NCI-H128 (cell line): ENCODE measurements around the gene PRICKLE4.

Experiments used
- DNase-seq: peaks from one replicate; lab custom pipeline; 2025; ENCODE audit not compliant: unreplicated experiment; lab: John Stamatoyannopoulos, UW

Gene PRICKLE4

DNA sequence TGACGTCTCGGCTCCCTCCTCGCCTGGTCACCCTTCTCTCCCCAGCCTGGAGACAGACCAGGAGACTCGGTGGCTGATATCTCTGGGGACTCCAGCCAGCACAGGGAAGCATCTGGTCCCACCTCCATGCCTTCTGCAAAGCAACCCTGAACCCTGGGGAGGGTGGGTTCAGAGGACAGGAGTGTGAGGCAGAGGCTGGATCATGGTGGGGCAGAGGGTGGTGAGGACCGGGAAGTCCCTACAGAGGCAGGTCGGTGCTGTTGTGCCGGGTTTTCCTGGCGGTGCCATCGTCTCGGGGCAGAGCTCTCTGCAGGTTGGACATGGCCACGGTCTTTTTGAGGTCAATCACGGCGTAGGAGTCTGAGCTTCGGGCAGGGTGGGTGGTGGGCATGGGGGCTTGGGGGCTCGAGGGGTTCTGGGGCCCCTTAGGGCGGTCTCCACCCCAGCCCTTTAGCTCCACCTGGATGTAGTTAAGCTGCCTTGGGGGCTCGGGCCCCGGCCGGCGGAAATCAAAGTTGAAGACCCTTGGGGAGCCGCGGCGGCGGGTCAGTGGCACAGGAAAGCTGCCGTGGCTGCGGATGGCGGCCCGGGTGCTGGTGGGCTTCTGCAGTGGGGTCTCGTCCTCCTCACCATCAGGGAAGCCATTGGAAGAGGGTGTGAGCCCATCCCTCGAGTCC is 10.1 kb upstream of the PRICKLE4 start:
- no peak for DNase-seq

GRCh38 chr6:41771058-41771983 is 9.3 kb upstream of the PRICKLE4 start:
- DNase-seq = no peak

GRCh38 chr6:41774841-41775240 is 5.7 kb upstream of the PRICKLE4 start:
- DNase-seq = no peak

GRCh38 chr6:41775293-41775882 is 5.2 kb upstream of the PRICKLE4 start:
- no peak for DNase-seq

DNA sequence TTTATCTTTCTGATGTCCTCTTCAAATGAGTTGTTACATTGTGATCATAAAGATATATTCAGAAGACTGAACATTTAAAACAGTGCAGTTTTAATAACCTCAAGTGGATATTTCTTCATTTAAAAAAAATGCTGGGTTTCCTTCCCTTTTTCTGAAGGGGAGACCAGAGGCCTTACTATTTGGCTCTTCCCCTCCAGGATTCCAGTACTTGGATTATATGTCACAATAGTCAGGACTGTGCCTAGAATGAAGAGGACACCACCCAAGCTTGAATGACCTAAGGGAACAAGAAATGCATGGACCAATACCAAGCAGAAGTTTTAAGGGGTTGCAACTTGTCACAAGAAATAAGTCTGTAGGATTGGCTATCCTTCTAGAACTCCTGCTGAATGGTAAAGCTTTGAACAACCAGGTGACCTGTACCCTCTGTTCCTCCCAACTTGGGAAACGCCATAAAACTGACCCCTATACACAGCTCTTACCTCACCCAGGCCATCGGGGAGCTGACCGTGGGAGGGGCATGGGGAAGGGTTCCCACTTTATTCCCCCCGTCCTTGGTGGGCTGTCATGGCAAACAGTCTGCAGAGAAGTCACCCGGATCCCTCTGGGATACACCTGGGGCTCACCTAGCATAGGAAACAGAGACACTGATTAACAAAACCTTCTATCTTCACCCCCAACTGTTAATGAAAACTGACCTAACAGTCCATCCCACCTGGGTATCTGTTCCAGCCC is 2.9 kb upstream of the PRICKLE4 start:
- no peak for DNase-seq

DNA sequence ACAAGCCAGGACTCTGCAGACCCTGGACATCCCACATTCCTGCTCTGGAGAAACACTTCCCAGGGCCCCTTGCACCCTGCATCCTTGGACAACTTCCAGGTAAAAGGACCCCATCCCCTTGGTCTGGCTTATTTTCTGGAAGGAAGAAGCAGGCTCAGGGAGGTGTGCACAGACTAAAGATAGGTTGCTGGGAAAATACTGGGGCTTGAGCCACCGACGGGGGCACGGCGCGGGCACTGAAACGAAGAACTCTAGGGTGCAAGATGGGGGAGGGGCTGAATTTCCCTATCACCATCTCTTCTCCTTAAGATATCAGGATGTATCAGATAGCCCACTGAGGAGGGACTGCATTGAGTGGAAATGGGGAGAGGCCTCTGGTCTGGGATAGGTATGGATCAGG is 1.7 kb upstream of the PRICKLE4 start:
- no peak for DNase-seq

GRCh38 chr6:41779336-41779735 is 1.2 kb upstream of the PRICKLE4 start:
- DNase-seq = no peak

DNA sequence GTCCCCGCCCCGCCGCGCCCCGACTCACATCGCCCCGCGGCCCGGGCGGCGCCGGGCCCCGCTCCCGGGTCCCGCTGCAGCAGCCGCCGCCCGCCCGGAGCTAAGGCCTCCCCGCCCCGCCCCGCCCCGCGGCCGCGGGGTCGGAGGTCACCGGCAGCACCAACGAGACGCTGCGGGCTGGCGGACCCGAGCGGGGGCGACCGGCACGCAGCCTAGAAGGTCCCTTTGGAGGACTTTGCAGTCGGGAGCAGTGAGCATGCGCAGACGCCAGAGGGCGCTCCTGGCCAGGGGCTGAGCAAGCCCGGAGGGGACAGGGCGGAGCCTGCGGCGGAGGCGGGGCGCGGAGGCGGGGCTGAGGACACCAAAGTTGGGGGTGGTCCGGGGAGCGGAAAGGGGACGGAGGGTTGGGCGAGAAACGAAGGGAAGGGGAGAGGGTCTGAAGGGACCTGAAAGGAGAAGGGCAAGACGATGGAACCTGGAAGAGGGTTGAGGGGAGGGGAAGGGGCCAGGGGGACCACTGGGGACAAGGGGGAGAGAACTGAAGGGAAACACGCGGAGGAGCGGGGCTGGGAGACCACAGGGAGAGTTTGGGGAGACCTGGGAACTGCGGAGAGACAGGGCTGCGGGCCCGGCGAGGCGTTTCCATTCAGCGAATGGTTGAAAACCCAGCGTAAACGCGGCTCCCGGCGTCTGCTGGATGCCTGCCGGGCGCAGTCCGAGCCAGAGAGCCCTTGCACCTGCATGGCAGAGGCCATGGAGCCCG is 613 bp upstream of the PRICKLE4 start, which contains the start of gene FRS3:
TSS of gene FRS3 (minus strand) at position 113 of the 763 bp plus-strand sequence. CDS start 2,913 bp downstream, outside the sequence.
- DNase-seq = peak; percentile 92

- DNase-seq = no peak
Observed at GRCh38 chr6:41781366-41781730, 766 bp downstream of the PRICKLE4 start.

DNA sequence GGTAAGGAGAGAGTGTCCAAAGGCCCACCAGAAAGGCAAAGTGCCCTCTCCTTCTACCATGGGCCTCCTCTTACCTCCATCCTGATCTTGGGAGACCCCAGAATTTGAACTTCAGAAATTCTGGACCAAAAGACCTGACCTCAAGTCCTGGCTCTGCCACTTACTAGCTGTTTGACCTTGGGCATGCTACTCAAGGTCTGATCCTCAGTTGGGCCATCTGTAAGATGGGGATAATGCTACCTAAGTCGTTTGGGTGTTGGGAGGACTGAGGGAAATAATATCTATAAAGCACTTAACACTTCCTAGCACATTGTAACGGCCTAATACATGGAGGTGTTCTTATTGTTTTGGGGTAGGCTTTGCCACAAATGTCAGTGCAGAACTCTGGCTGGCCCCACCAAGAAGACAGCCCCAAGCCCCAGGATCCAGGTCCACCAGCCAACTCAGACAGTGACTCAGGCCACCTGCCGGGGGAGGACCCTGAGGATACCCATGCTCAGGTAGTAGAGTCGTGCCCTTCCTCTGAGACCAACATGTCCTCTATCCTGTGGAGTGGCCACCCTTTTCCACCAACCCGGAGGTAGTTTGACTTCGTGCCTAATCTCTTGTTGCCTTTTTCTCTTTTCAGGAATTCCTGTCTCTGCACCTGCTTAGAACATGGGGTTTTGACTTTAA is 2.7 kb downstream of the PRICKLE4 start:
- DNase-seq = no peak

DNA sequence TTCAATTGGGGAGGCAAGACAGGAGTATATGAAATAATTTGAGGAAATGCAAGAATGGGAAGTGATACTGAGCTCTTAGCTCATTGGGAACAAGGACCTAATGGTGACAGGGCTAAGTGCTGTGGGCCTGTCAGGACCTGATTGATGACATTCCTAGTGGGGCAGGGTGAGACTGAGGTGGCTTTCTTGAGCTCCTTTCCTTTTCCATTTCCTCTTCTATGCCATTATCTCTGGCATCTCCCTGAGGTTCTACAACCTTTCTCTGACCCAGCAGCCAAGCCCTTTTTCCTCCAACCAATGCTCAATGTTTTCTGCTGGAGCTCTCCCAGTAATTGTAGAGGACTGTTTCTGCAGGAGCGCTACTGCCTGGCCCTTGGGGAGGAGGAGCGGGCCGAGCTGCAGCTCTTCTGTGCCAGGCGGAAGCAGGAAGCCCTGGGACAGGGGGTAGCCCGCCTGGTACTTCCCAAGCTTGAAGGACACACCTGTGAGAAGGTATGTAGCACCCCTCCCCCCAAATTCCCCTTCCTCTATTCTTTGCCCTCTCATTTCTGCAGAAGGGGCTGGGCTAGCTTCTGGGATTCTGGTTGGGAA is 4.1 kb downstream of the PRICKLE4 start:
- no peak for DNase-seq

DNA sequence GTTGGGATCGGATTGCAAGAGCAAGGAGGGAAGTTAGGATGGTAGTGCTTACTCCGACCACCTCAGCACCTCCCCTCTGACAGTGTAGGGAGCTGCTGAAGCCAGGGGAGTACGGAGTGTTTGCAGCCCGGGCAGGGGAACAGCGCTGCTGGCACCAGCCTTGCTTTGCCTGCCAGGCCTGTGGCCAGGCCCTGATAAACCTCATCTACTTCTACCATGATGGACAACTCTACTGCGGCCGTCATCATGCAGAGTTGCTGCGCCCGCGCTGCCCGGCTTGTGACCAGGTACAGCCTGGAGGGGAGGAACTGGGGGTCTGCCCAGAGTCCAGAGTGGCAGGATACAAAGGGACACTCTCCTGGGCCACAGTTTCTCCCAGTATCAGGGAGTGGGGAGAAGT is 4.7 kb downstream of the PRICKLE4 start:
- no peak for DNase-seq

DNA sequence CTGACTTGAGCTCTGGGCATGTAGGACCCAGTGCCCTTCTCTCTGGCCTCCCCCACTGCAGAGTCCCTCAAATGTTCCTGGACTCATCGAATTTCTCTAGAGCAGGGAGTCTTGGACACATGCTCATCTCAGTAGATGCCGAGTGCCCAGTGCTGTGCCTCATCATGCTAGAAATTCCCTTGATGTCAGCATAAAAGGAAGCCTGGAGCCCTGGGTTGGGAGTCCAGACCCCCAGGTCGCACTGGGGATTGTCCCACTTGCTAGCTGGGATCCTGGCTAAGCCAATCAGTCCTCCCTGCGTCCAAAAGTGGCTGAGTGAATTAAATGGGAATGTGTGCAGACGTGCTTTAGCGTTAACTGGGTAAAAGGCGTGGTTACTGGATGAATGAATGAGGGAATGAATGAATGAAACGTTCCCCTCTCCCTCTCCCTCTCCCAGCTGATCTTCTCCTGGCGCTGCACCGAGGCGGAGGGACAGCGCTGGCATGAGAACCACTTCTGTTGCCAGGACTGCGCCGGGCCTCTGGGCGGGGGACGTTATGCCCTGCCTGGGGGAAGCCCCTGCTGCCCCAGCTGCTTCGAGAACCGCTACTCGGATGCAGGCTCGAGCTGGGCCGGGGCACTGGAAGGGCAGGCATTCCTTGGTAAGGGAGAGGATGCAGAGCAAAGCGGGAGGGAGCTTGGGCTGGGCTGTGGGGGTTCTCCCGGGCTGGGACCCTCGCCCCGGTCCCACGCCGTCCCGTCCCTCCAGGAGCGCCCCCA is 5.3 kb downstream of the PRICKLE4 start:
- DNase-seq = no peak

- DNase-seq = peak; percentile 56
Observed at GRCh38 chr6:41786451-41787218, 6.1 kb downstream of the PRICKLE4 start.

DNA sequence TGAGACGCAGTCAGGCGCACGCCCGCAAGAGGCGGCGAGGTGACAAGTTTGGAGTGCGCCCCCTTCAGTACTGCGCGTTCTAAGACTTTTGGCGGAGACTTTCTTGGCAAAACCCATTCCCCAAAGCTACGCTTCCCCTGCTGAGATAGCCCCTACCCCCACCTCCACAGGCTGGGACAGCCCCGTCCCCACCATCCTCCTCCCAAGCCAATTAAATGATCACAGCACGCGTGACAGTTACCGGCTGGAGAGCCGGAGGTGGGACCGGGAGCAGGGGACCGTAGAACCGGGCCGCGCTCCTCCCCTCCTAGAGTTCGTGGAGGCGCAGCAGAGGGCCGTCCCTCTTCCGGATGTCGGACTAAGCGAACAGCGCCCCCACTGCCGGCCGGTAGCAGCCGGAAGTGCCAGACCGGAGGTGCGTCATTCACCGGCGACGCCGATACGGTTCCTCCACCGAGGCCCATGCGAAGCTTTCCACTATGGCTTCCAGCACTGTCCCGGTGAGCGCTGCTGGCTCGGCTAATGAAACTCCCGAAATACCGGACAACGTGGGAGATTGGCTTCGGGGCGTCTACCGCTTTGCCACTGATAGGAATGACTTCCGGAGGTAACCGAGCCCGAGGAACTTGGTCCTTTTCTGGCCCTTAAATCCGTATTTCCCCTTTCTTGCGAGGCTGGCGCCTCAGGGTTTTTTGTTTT is 6.8 kb downstream of the PRICKLE4 start, which contains the start of gene TOMM6:
TSS of gene TOMM6 (plus strand) at position 476 of the 699 bp plus-strand sequence. CDS start at position 480, 4 bp downstream.
- peak; percentile 84 for DNase-seq

DNA sequence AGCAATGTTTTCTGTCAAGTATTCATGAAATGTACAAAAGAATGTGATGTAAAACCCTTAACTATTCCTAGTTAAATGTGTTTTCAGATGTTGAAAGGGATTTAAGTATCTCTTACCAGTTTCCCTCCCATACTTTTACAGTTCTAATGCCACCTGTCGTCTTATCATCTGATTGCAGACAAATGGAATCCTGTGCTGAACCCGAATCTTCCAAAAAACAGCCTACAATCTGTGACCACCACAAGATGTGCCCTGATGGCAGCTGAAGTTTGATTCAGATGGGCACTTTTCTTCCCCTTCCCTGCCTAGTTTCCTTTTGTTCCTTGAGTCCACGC is 8.8 kb downstream of the PRICKLE4 start:
- no peak for DNase-seq

DNA sequence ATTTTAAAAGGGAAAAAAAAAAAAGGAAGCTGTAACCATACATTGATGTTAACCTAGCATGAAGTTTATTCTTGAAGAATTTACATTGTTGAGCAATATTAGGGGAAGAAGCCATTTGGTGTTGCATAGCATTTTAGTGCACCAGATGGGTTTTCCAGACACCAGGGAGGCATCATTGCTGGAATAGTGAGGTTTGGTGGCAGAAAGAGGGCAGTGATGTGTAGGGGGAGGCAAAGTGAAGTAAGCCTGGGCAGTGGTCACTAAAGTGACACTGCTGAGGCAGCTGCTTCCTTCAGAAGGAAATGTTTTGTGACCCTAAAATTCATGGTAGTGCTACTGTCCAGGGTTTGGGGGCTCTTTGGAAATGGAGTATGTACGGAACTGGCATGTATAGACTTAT is 9.5 kb downstream of the PRICKLE4 start:
- no peak for DNase-seq
